HEK293 (cell line): ENCODE results near the gene ERF.

ENCODE experiments used
- CTCF ChIA-PET: fragments of 350-600 bp; formaldehyde crosslinking; extraction: SDS; loops from one replicate; lab custom pipeline; 2021; ENCODE audit warnings: antibody characterized with exemption; lab: Yijun Ruan, JAX
- POLR2A ChIA-PET: fragments of 300-600 bp; formaldehyde crosslinking; extraction: SDS; loops from one replicate; lab custom pipeline; 2020; ENCODE audit warnings: antibody characterized with exemption, inconsistent platforms; lab: Yijun Ruan, JAX
- H3K27ac ChIP-seq: fragments of 200-500 bp; sonication (Bioruptor generic); 2 replicates; pipeline ENCODE4 v1.5.1; 2014; ENCODE audit warnings: low read depth, low read length, control low read depth, inconsistent platforms; ENCODE audit errors: extremely low read depth
- H3K36me3 ChIP-seq, 2 experiments: fragments of 200-500 bp in 1 of 2; sonication (Bioruptor generic) in 1 of 2; 1 replicate in 1 of 2; 2 replicates in 1 of 2; pipeline ENCODE4 v1.5.1; 2014 to 2017; ENCODE audit warnings: inconsistent platforms in 2 of 2, low read length in 2 of 2; ENCODE audit not compliant: control insufficient read depth in 2 of 2, insufficient read depth in 1 of 2
- H3K4me1 ChIP-seq: fragments of 200-500 bp; sonication (Bioruptor generic); 2 replicates; pipeline ENCODE4 v1.5.1; 2014; ENCODE audit warnings: mild to moderate bottlenecking, low read length, inconsistent platforms; ENCODE audit not compliant: control insufficient read depth, insufficient read depth
- H3K4me3 ChIP-seq: 2 replicates; pipeline ENCODE4 v1.5.1; 2011; ENCODE audit warnings: low read depth, mild to moderate bottlenecking, control low read depth, low read length, moderate library complexity
- H3K9me3 ChIP-seq: fragments of 200-500 bp; sonication (Bioruptor generic); 2 replicates; pipeline ENCODE4 v1.5.1; 2014; ENCODE audit warnings: low read depth, low read length, inconsistent platforms; ENCODE audit not compliant: control insufficient read depth, insufficient read depth
- GLIS1 ChIP-seq: fragments of 450-650 bp; formaldehyde crosslinking; IDR thresholded peaks from 2 replicates; pipeline ENCODE4 v1.5.1; 2016; ENCODE audit warnings: missing biosample characterization, missing genetic modification characterization
- MZF1 ChIP-seq: fragments of 450-650 bp; formaldehyde crosslinking; IDR thresholded peaks from 2 replicates; pipeline ENCODE4 v1.5.1; 2017; ENCODE audit warnings: missing biosample characterization, missing genetic modification characterization, borderline replicate concordance
- SCRT2 ChIP-seq: fragments of 450-650 bp; formaldehyde crosslinking; IDR thresholded peaks from 2 replicates; pipeline ENCODE4 v1.5.1; 2016; ENCODE audit warnings: missing biosample characterization, missing genetic modification characterization
- TRIM28 ChIP-seq: IDR thresholded peaks from 2 replicates; pipeline ENCODE4 v1.6.1; 2011; ENCODE audit warnings: low read length, control low read depth, borderline replicate concordance
- ZBTB48 ChIP-seq: fragments of 450-650 bp; formaldehyde crosslinking; IDR thresholded peaks from 2 replicates; pipeline ENCODE4 v1.5.1; 2016; ENCODE audit warnings: missing biosample characterization, missing genetic modification characterization
- ZBTB7A ChIP-seq: fragments of 450-650 bp; formaldehyde crosslinking; IDR thresholded peaks from 2 replicates; pipeline ENCODE4 v1.5.1; 2016; ENCODE audit warnings: low read depth, missing biosample characterization, missing genetic modification characterization
- ZEB2 ChIP-seq: fragments of 450-650 bp; formaldehyde crosslinking; IDR thresholded peaks from 2 replicates; pipeline ENCODE4 v1.5.1; 2016; ENCODE audit warnings: missing biosample characterization, missing genetic modification characterization
- ZFHX2 ChIP-seq: fragments of 450-650 bp; formaldehyde crosslinking; conservative IDR thresholded peaks from 2 replicates; pipeline ENCODE4 v1.5.1; 2016; ENCODE audit warnings: missing biosample characterization, missing genetic modification characterization
- ZFP37 ChIP-seq: fragments of 450-650 bp; formaldehyde crosslinking; IDR thresholded peaks from 2 replicates; pipeline ENCODE4 v1.5.1; 2016; ENCODE audit warnings: missing biosample characterization, missing genetic modification characterization
- ZFP69B ChIP-seq: fragments of 450-650 bp; formaldehyde crosslinking; IDR thresholded peaks from 2 replicates; pipeline ENCODE4 v1.5.1; 2016; ENCODE audit warnings: missing biosample characterization, missing genetic modification characterization
- ZIC2 ChIP-seq: fragments of 450-650 bp; formaldehyde crosslinking; IDR thresholded peaks from 2 replicates; pipeline ENCODE4 v1.5.1; 2016; ENCODE audit warnings: missing biosample characterization, missing genetic modification characterization
- ZNF133 ChIP-seq: fragments of 450-650 bp; formaldehyde crosslinking; IDR thresholded peaks from 2 replicates; pipeline ENCODE4 v1.5.1; 2016; ENCODE audit warnings: missing biosample characterization, missing genetic modification characterization
- ZNF221 ChIP-seq: fragments of 450-650 bp; formaldehyde crosslinking; IDR thresholded peaks from 2 replicates; pipeline ENCODE4 v1.5.1; 2017; ENCODE audit warnings: missing biosample characterization, missing genetic modification characterization, borderline replicate concordance
- ZNF341 ChIP-seq: fragments of 450-650 bp; formaldehyde crosslinking; IDR thresholded peaks from 2 replicates; pipeline ENCODE4; 2016; ENCODE audit warnings: low read depth, missing biosample characterization, missing genetic modification characterization
- ZNF561 ChIP-seq: fragments of 450-650 bp; IDR thresholded peaks from 2 replicates; pipeline ENCODE4 v1.5.1; 2018; ENCODE audit warnings: missing biosample characterization, missing genetic modification characterization, borderline replicate concordance
- ZNF654 ChIP-seq: fragments of 450-650 bp; formaldehyde crosslinking; IDR thresholded peaks from 2 replicates; pipeline ENCODE4 v1.5.1; 2016; ENCODE audit warnings: low read depth, missing biosample characterization, missing genetic modification characterization
- TF ChIP-seq, protein P1 (sequence below): fragments of 450-650 bp; formaldehyde crosslinking; conservative IDR thresholded peaks from 2 replicates; pipeline ENCODE4 v1.5.1; 2016; ENCODE audit warnings: low read depth, missing biosample characterization, missing genetic modification characterization
- TF ChIP-seq, protein P2 (sequence below): fragments of 450-650 bp; formaldehyde crosslinking; IDR thresholded peaks from 2 replicates; pipeline ENCODE4 v1.5.1; 2017; ENCODE audit warnings: missing biosample characterization, missing genetic modification characterization
- TF ChIP-seq, protein P3 (sequence below): fragments of 450-650 bp; formaldehyde crosslinking; IDR thresholded peaks from 2 replicates; pipeline ENCODE4 v1.5.1; 2016; ENCODE audit warnings: missing biosample characterization, missing genetic modification characterization
- TF ChIP-seq, protein P4 (sequence below): fragments of 450-650 bp; formaldehyde crosslinking; IDR thresholded peaks from 2 replicates; pipeline ENCODE4 v1.5.1; 2017; ENCODE audit warnings: missing biosample characterization, missing genetic modification characterization
- TF ChIP-seq, protein P5 (sequence below): fragments of 450-650 bp; formaldehyde crosslinking; IDR thresholded peaks from 2 replicates; pipeline ENCODE4 v1.5.1; 2016; ENCODE audit warnings: missing biosample characterization, missing genetic modification characterization
- TF ChIP-seq, protein P6 (sequence below): fragments of 450-650 bp; formaldehyde crosslinking; IDR thresholded peaks from 2 replicates; pipeline ENCODE4; 2016; ENCODE audit warnings: missing biosample characterization, missing genetic modification characterization

Gene ERF

DNA sequence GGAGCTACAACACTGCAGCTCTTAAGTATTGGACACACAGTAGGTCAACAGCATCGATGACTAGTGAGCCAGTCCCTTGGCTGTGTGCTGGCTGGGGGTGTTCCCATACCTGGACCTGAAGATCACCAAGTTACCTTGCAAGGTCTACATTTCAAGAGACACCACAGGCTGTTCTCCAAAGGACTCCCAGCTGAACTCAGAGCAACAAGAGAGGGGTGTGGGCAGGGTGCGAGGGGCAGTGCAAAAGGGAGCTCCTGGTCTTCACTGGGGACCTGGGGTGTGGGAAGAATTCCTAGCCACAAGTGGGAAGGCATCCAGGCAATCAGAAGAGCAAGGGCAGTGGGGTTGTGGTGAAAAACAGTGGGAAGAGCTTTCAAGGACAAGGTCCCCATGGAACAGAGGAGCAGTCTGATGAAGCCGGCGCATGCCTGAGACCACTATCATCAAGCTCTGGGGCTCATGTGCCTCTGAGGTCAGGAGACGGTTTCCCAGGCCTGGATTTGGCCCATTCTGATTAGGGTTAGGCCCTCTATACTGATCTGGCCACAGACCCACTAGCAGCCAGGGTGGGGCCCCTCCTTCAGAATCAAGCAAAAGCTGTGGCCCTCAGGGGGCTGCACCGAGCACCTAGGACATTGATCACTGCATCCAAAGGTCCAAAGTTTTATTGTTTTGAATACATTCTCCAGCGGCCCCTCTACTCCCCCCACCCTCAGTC is 7.8 kb downstream of the ERF start (continued):
- TF ChIP-seq, protein P1, sequence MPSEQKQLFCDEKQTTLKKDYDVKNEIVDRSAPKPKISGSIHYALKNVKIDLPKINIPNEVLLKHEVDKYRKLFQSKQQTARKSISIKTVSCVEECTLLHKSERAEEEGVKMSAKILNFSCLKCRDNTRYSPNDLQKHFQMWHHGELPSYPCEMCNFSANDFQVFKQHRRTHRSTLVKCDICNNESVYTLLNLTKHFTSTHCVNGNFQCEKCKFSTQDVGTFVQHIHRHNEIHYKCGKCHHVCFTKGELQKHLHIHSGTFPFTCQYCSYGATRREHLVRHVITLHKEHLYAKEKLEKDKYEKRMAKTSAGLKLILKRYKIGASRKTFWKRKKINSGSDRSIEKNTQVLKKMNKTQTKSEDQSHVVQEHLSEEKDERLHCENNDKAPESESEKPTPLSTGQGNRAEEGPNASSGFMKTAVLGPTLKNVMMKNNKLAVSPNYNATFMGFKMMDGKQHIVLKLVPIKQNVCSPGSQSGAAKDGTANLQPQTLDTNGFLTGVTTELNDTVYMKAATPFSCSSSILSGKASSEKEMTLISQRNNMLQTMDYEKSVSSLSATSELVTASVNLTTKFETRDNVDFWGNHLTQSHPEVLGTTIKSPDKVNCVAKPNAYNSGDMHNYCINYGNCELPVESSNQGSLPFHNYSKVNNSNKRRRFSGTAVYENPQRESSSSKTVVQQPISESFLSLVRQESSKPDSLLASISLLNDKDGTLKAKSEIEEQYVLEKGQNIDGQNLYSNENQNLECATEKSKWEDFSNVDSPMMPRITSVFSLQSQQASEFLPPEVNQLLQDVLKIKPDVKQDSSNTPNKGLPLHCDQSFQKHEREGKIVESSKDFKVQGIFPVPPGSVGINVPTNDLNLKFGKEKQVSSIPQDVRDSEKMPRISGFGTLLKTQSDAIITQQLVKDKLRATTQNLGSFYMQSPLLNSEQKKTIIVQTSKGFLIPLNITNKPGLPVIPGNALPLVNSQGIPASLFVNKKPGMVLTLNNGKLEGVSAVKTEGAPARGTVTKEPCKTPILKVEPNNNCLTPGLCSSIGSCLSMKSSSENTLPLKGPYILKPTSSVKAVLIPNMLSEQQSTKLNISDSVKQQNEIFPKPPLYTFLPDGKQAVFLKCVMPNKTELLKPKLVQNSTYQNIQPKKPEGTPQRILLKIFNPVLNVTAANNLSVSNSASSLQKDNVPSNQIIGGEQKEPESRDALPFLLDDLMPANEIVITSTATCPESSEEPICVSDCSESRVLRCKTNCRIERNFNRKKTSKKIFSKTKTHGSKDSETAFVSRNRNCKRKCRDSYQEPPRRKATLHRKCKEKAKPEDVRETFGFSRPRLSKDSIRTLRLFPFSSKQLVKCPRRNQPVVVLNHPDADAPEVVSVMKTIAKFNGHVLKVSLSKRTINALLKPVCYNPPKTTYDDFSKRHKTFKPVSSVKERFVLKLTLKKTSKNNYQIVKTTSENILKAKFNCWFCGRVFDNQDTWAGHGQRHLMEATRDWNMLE (tag by site-specific recombination), result no peak
- peak; percentile 63 for TF ChIP-seq SCRT2 (tag by site-specific recombination)
- peak; percentile 30; the same call in 1 of the 2 replicates for TF ChIP-seq ZBTB48 (tag by site-specific recombination)
- TF ChIP-seq, protein P2, sequence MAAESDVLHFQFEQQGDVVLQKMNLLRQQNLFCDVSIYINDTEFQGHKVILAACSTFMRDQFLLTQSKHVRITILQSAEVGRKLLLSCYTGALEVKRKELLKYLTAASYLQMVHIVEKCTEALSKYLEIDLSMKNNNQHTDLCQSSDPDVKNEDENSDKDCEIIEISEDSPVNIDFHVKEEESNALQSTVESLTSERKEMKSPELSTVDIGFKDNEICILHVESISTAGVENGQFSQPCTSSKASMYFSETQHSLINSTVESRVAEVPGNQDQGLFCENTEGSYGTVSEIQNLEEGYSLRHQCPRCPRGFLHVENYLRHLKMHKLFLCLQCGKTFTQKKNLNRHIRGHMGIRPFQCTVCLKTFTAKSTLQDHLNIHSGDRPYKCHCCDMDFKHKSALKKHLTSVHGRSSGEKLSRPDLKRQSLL (tag by site-specific recombination), result no peak
- TF ChIP-seq ZNF221 (tag by site-specific recombination), result no peak
- no peak for TF ChIP-seq MZF1 (tag by site-specific recombination)
- peak; percentile 45; the same call in 1 of the 2 replicates for TF ChIP-seq ZBTB7A (tag by site-specific recombination)
- TF ChIP-seq ZFHX2, result peak; percentile 84
- TF ChIP-seq ZNF341, result peak; percentile 92

DNA sequence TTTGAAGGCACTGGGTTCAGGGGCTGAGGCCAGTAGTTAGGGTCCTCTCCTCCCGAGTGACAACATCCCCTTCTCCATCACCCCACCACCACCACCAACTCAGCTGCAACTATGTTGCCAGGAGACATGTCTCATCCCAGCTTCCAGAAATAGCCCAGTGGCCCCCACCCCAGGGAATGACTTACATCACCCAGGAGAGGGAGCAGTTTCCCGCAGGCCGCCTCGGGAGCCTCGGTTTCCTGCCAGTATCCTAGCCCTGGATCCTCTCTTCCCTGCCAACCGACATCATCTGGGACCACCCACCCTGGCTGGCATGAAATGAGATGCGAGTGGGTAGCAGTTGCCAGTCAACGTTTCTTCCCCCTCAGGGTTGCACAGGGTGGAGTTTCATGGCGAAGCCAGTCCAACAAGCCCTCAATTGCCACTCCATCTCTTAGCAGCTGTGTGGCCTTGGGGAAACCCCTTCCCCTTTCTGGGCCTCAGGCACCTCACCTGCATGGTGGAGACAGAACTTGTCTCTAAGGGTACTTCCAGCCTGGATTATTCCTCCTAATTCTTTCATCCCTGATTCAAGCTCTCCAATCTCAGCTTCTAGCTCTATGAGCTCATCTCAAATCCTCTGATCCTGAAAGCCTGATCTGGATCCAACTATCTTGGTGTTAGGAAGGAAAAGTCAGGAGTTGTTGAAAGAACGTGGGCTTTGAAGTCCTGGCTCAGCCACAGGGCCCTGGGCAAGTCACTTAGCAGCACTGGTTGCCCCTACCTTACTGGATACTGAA is 8.6 kb downstream of the ERF start:
- Histone ChIP-seq H3K4me1 (peaks cover 16% of the 10 kb centered on the region), H3K36me3 (peaks cover 11 to 23% of the 10 kb centered on the region in 2 experiments; a peak in 2 of 3 replicates), H3K4me3 (no peak overlapping the region), H3K27ac (peak overlapping the region; percentile 99), H3K9me3 (no peaks in the 10 kb centered on the region)
- ChIA-PET CTCF (interaction anchor here (0.6 to 11.8 kb wide), 29 partner anchors 11 to 192 kb away, joined by 3 to 276 read pairs (median 5); partner anchors contain the start of genes ERF, POU2F2 and ZNF526), POLR2A (interaction anchor here (0.6 to 13.9 kb wide), 14 partner anchors 9 to 194 kb away, joined by 3 to 242 read pairs (median 4); partner anchors contain the start of genes CIC, DEDD2, ERF and PAFAH1B3)
- 0 out of 2 replicates have a peak, but pooled peaks have one; percentile 61 for TF ChIP-seq ZNF561
- peak; percentile 48 for TF ChIP-seq ZIC2 (tag by site-specific recombination)
- peak; percentile 40; the same call in 1 of the 2 replicates for TF ChIP-seq ZFP37 (tag by site-specific recombination)
- TF ChIP-seq ZFHX2, result peak; percentile 53
- TF ChIP-seq, protein P3, sequence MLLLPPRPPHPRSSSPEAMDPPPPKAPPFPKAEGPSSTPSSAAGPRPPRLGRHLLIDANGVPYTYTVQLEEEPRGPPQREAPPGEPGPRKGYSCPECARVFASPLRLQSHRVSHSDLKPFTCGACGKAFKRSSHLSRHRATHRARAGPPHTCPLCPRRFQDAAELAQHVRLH (tag by site-specific recombination), result 0 out of 2 replicates have a peak, but pooled peaks have one; percentile 35
- TF ChIP-seq ZNF654 (tag by site-specific recombination), result peak; percentile 77
- TF ChIP-seq ZNF133 (tag by site-specific recombination), result peak; percentile 72
- peak; percentile 75; the same call in 1 of the 2 replicates for TF ChIP-seq ZFP69B
- 0 out of 2 replicates have a peak, but pooled peaks have one; percentile 48 for TF ChIP-seq TRIM28
- peak; percentile 62 for TF ChIP-seq ZEB2 (tag by site-specific recombination)
- TF ChIP-seq, protein P4, sequence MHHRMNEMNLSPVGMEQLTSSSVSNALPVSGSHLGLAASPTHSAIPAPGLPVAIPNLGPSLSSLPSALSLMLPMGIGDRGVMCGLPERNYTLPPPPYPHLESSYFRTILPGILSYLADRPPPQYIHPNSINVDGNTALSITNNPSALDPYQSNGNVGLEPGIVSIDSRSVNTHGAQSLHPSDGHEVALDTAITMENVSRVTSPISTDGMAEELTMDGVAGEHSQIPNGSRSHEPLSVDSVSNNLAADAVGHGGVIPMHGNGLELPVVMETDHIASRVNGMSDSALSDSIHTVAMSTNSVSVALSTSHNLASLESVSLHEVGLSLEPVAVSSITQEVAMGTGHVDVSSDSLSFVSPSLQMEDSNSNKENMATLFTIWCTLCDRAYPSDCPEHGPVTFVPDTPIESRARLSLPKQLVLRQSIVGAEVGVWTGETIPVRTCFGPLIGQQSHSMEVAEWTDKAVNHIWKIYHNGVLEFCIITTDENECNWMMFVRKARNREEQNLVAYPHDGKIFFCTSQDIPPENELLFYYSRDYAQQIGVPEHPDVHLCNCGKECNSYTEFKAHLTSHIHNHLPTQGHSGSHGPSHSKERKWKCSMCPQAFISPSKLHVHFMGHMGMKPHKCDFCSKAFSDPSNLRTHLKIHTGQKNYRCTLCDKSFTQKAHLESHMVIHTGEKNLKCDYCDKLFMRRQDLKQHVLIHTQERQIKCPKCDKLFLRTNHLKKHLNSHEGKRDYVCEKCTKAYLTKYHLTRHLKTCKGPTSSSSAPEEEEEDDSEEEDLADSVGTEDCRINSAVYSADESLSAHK (tag by site-specific recombination), result peak; percentile 17; the same call in 1 of the 2 replicates
- peak; percentile 68; the same call in 1 of the 2 replicates for TF ChIP-seq GLIS1 (tag by site-specific recombination)
- TF ChIP-seq, protein P5, sequence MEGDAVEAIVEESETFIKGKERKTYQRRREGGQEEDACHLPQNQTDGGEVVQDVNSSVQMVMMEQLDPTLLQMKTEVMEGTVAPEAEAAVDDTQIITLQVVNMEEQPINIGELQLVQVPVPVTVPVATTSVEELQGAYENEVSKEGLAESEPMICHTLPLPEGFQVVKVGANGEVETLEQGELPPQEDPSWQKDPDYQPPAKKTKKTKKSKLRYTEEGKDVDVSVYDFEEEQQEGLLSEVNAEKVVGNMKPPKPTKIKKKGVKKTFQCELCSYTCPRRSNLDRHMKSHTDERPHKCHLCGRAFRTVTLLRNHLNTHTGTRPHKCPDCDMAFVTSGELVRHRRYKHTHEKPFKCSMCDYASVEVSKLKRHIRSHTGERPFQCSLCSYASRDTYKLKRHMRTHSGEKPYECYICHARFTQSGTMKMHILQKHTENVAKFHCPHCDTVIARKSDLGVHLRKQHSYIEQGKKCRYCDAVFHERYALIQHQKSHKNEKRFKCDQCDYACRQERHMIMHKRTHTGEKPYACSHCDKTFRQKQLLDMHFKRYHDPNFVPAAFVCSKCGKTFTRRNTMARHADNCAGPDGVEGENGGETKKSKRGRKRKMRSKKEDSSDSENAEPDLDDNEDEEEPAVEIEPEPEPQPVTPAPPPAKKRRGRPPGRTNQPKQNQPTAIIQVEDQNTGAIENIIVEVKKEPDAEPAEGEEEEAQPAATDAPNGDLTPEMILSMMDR, result peak; percentile 81
- TF ChIP-seq, protein P6, sequence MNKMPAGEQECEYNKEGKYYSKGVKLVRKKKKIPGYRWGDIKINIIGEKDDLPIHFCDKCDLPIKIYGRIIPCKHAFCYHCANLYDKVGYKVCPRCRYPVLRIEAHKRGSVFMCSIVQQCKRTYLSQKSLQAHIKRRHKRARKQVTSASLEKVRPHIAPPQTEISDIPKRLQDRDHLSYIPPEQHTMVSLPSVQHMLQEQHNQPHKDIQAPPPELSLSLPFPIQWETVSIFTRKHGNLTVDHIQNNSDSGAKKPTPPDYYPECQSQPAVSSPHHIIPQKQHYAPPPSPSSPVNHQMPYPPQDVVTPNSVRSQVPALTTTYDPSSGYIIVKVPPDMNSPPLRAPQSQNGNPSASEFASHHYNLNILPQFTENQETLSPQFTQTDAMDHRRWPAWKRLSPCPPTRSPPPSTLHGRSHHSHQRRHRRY (tag by site-specific recombination), result no peak
